GM12878 (cell line): Measurements from ENCODE around the gene SCAI. TPM values are rescaled to one million over a fixed set of nuclear protein-coding genes. Genes with fewer than 3 reads are reported as not detected.
"Not testable (repeated sequence)": the region's sequence is repeated elsewhere in the genome, so short reads cannot be mapped to it uniquely, and the experiment has no call there.

Experiments
- ATAC-seq: fragments of 200-7000 bp; cut with Tn5 transposase; 3 replicates; pipeline ENCODE4 v1.9.1; 2020; ENCODE audit warnings: mild to moderate bottlenecking, moderate library complexity
- BruUV-seq: library from RNA; stranded (reverse); fragments of 400-500 nt; replicated peaks from 2 replicates; lab custom pipeline; 2021; lab: Mats Ljungman, UMichigan
- CTCF ChIA-PET: fragments of 300-600 bp; sonication (Branson Sonifier 250); formaldehyde crosslinking; extraction: SDS; loops from one replicate; lab custom pipeline; 2021; ENCODE audit warnings: inconsistent platforms; lab: Yijun Ruan, JAX
- POLR2A ChIA-PET: fragments of 350-600 bp; formaldehyde crosslinking; extraction: SDS; loops from one replicate; lab custom pipeline; 2021; ENCODE audit warnings: inconsistent platforms; lab: Charles Lee
- RAD21 ChIA-PET: fragments of 300-600 bp; sonication (Branson Sonifier 250); formaldehyde crosslinking; loops from one replicate; lab custom pipeline; 2023; ENCODE audit warnings: antibody characterized with exemption; ENCODE audit not compliant: unreplicated experiment; lab: Charles Lee
- SMC1A ChIA-PET: fragments of 300-600 bp; sonication (Branson Sonifier 250); formaldehyde crosslinking; loops from one replicate; lab custom pipeline; 2023; ENCODE audit not compliant: unreplicated experiment, uncharacterized antibody; lab: Charles Lee
- DNase-seq: peaks from one replicate; pipeline ENCODE4 v3.0.0-alpha.2; 2011; ENCODE audit warnings: low read depth, low spot score
- FAIRE-seq: peaks from 3 replicates; lab custom pipeline; 2011; peaks lifted over from hg19 to GRCh38; lab: Jason Lieb, UNC
- H2AFZ ChIP-seq: 2 replicates; pipeline ENCODE4 v1.6.0; 2011; ENCODE audit warnings: low read depth, low read length, control low read depth; ENCODE audit not compliant: control insufficient read depth
- H3K27ac ChIP-seq: 2 replicates; pipeline ENCODE4 v1.5.1; 2011; ENCODE audit warnings: control low read depth; ENCODE audit not compliant: control insufficient read depth, insufficient read depth
- H3K27me3 ChIP-seq, 2 experiments: replicated peaks in 1 of 2; 2 replicates each; pipeline versions ENCODE4 v1.6.0 to v1.6.1; 2011; ENCODE audit warnings: low read length in 1 of 2; ENCODE audit not compliant: control insufficient read depth in 2 of 2, insufficient read depth in 2 of 2
- H3K36me3 ChIP-seq, 2 experiments: 2 replicates each; pipeline ENCODE4 v1.5.1; 2011; ENCODE audit warnings: low read length in 1 of 2; ENCODE audit not compliant: control insufficient read depth in 2 of 2, insufficient read depth in 2 of 2
- H3K4me1 ChIP-seq: 2 replicates; pipeline ENCODE4 v1.6.1; 2011; ENCODE audit warnings: mild to moderate bottlenecking, low read length, moderate library complexity, mixed read lengths; ENCODE audit not compliant: control insufficient read depth, insufficient read depth
- H3K4me2 ChIP-seq: 2 replicates; pipeline ENCODE4 v1.6.0; 2011; ENCODE audit warnings: control low read depth; ENCODE audit not compliant: control insufficient read depth, insufficient read depth
- H3K4me3 ChIP-seq: fragments of 200-600 bp; sonication (generic); 2 replicates; pipeline ENCODE4 v1.5.1; 2016
- H3K79me2 ChIP-seq: 2 replicates; pipeline ENCODE4 v1.6.0; 2011; ENCODE audit warnings: low read length; ENCODE audit not compliant: control insufficient read depth, insufficient read depth
- H3K9ac ChIP-seq: 2 replicates; pipeline ENCODE4 v1.8.0; 2011; ENCODE audit warnings: low read length, control low read depth, mixed read lengths; ENCODE audit not compliant: control insufficient read depth, insufficient read depth
- H3K9me3 ChIP-seq: replicated peaks from 3 replicates; pipeline ENCODE4 v1.5.1; 2011; ENCODE audit warnings: mild to moderate bottlenecking, low read length; ENCODE audit not compliant: control insufficient read depth, insufficient read depth
- H4K20me1 ChIP-seq: 2 replicates; pipeline ENCODE4 v1.6.0; 2011; ENCODE audit not compliant: control insufficient read depth, insufficient read depth
- ASH2L ChIP-seq: fragments of 300-600, 200-600 bp; sonication (generic); IDR thresholded peaks from 2 replicates; pipeline ENCODE4 v1.6.1; 2017; ENCODE audit warnings: low read depth, mild to moderate bottlenecking, borderline replicate concordance
- BCL11A ChIP-seq: IDR thresholded peaks from 2 replicates; pipeline ENCODE4 v1.6.1; 2011; ENCODE audit warnings: low read depth, low read length
- CBFB ChIP-seq: IDR thresholded peaks from 2 replicates; pipeline ENCODE4 v1.6.1; 2016; ENCODE audit warnings: antibody characterized with exemption, low read depth
- CREB1 ChIP-seq: IDR thresholded peaks from 2 replicates; pipeline ENCODE4 v1.6.1; 2012; ENCODE audit warnings: low read depth, mild to moderate bottlenecking, inconsistent platforms
- ESRRA ChIP-seq: IDR thresholded peaks from 2 replicates; pipeline ENCODE4 v1.6.1; 2012; ENCODE audit warnings: mild to moderate bottlenecking, low read length, improper control_type of control experiment
- MYB ChIP-seq: fragments of 150-350 bp; IDR thresholded peaks from 2 replicates; pipeline ENCODE4 v1.6.1; 2014; ENCODE audit warnings: mild to moderate bottlenecking, low read depth, low read length, borderline replicate concordance
- PAX5 ChIP-seq: IDR thresholded peaks from 2 replicates; pipeline ENCODE4 v1.6.1; 2011; ENCODE audit warnings: low read depth, low read length, borderline replicate concordance
- POU2F2 ChIP-seq: IDR thresholded peaks from 3 replicates; pipeline ENCODE4 v1.6.1; 2011; ENCODE audit warnings: low read depth, mild to moderate bottlenecking, low read length, borderline replicate concordance
- RELA ChIP-seq: fragments of 450-650 bp; IDR thresholded peaks from 2 replicates; pipeline ENCODE4 v1.8.0; 2014; ENCODE audit warnings: borderline replicate concordance; ENCODE audit not compliant: partially characterized antibody
- SMARCA5 ChIP-seq: fragments of 450-650 bp; IDR thresholded peaks from 2 replicates; pipeline ENCODE4 v1.6.1; 2017; ENCODE audit warnings: mild to moderate bottlenecking
- SREBF2 ChIP-seq: IDR thresholded peaks from 2 replicates; pipeline ENCODE4 v1.6.1; 2012; ENCODE audit warnings: mild to moderate bottlenecking, low read length
- TAF1 ChIP-seq: IDR thresholded peaks from 2 replicates; pipeline ENCODE4 v1.6.1; 2011; ENCODE audit warnings: mild to moderate bottlenecking, low read depth, low read length, borderline replicate concordance
- ZNF207 ChIP-seq: fragments of 450-650 bp; IDR thresholded peaks from 2 replicates; pipeline ENCODE4 v1.6.1; 2014; ENCODE audit warnings: antibody characterized with exemption, mild to moderate bottlenecking, borderline replicate concordance
- WGBS: methylation state at CpG from one replicate; pipeline ENCODE4 v1.1.6; 2016; ENCODE audit warnings: low lambda C conversion rate; ENCODE audit not compliant: insufficient replicate concordance, insufficient coverage; ENCODE audit errors: missing lambda C conversion rate; 5-methylcytosine and 5-hydroxymethylcytosine counted together
- in situ Hi-C: fragments of 300-500 bp; cut with MboI; formaldehyde crosslinking; loops from 9 replicates; pipeline ENCODE4 v1.14.3; 2018; ENCODE audit warnings: mixed read lengths
- intact Hi-C: fragments of 100-400 bp; cut with micrococcal nuclease; formaldehyde crosslinking; loops from one replicate; pipeline ENCODE4 v1.14.2; 2022; ENCODE audit not compliant: unreplicated experiment
- polyA plus RNA-seq, 11 experiments: library from polyadenylated mRNA; depleted of rRNA in 4 of 11; unstranded in 6 of 11; stranded (reverse) in 5 of 11; fragments of >200 nt; fragmentation: Nextera tagmentation in 4 of 11; fragmentation: Illumina TruSeq in 1 of 11; extraction: Ambion mirVana in 4 of 11; extraction: Trizol in 1 of 11; gene quantifications; 1 replicate in 1 of 11; 2 replicates in 10 of 11; pipeline versions ENCODE4 v1.2.1 to v1.2.3, GENCODE V29; 2011 to 2016; ENCODE audit warnings: inconsistent platforms in 2 of 11, missing spikeins in 2 of 11, low read depth in 1 of 11
- total RNA-seq, 4 experiments: library from RNA; depleted of rRNA in 3 of 4; stranded (reverse); fragments of >200 nt in 3 of 4; fragmentation: Illumina TruSeq in 1 of 4; extraction: Trizol in 1 of 4; gene quantifications; 2 replicates each; pipeline versions ENCODE4 v1.2.1 to v1.2.3, GENCODE V29; 2013 to 2021
- TF ChIP-seq, protein P1 (sequence below): fragments of 450-650 bp; IDR thresholded peaks from 2 replicates; pipeline ENCODE4 v1.6.1; 2014; ENCODE audit warnings: mild to moderate bottlenecking

SCAI gene
- total and polyA plus RNA-seq, 10 of the 15 experiments (the other 5 are each of a cell fraction or from before 2014, with no cell fraction given) = 0.52 to 8.8 (median 5.1) TPM

DNA sequence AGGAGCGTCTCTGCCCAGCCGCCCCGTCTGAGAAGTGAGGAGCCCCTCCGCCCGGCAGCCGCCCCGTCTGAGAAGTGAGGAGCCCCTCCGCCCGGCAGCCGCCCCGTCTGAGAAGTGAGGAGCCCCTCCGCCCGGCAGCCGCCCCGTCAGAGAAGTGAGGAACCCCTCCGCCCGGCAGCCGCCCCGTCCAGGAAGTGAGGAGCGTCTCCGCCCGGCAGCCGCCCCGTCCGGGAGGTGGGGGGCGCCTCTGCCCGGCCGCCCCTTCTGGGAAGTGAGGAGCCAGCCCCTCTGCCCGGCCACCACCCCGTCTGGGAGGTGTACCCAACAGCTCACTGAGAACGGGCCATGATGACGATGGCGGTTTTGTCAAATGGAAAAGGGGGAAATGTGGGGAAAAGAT is 34.8 kb downstream of the SCAI start:
- not testable (repeated sequence) for FAIRE-seq, ATAC-seq

DNA sequence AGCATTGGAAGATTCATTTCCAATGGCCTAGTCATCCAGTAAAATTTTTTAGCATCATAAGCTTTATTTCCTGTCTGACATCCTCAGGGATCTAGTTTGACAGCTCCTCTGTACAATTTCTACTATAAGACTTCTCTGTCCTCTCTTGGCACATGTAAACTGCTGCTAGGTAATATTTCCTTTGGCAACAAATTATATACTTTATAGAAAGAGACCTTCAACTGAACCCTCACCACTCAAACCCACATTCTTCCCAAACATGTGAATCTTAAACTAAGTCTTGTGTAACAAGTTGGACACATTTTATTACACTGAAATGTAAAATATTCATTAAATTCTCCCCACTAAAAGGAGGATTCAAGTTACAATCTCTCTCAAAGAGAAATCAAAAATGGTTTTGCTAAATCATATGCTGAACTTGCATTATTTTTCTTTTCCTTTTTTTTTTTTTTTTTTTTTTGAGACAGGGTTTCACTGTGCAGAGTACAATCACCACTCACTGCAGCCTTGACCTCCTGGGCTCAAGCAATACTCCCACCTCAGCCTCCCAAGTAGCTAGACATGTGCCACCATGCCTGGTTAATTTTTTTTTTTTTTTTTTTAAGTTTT is 36.9 kb downstream of the SCAI start:
- H3K79me2 ChIP-seq = no peaks in the 10 kb centered on the region
- H3K36me3 ChIP-seq = no peaks in the 10 kb centered on the region
- BruUV-seq = no TSS peak
- no peaks in the 10 kb centered on the region for H3K27me3 ChIP-seq
- no peak overlapping the region for H3K9ac ChIP-seq
- no peak overlapping the region for H2AFZ ChIP-seq
- no peak overlapping the region for H3K27ac ChIP-seq
- no peak overlapping the region for H3K4me2 ChIP-seq
- DNase-seq (no peak), FAIRE-seq (no peak), ATAC-seq (no peak)
- no peak overlapping the region for H3K4me3 ChIP-seq
- TF ChIP-seq SMARCA5 (no peak), POU2F2 (no peak), TAF1 (no peak), BCL11A (no peak), ESRRA (no peak), CREB1 (no peak), ASH2L (no peak), RELA (no peak), SREBF2 (no peak), PAX5 (no peak), CBFB (no peak), MYB (no peak), ZNF207 (no peak)
- TF ChIP-seq, protein P1, sequence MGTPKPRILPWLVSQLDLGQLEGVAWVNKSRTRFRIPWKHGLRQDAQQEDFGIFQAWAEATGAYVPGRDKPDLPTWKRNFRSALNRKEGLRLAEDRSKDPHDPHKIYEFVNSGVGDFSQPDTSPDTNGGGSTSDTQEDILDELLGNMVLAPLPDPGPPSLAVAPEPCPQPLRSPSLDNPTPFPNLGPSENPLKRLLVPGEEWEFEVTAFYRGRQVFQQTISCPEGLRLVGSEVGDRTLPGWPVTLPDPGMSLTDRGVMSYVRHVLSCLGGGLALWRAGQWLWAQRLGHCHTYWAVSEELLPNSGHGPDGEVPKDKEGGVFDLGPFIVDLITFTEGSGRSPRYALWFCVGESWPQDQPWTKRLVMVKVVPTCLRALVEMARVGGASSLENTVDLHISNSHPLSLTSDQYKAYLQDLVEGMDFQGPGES = no peak
- in situ Hi-C loops (no loop called here), intact Hi-C loops (no loop called here)
- SMC1A ChIA-PET = no interaction called here
- POLR2A ChIA-PET = interaction anchor here (0.6 kb wide), 1 partner anchor 41 kb away, joined by 3 read pairs; no protein-coding TSS in a partner anchor
- CTCF ChIA-PET = interaction anchor here (0.6 kb wide), 1 partner anchor 40 kb away, joined by 3 read pairs; no protein-coding TSS in a partner anchor
- no peaks in the 10 kb centered on the region for H3K4me1 ChIP-seq
- no peaks in the 10 kb centered on the region; the same call in 2 of the 3 replicates for H3K9me3 ChIP-seq
- RAD21 ChIA-PET = no interaction called here
- no peaks in the 10 kb centered on the region for H4K20me1 ChIP-seq

More for the DNA sequence above, 34.8 kb downstream of the SCAI start:
- 98% methylated on average over 8 of the region's 33 CpGs for WGBS
- H3K4me1 ChIP-seq, H3K9ac ChIP-seq, in situ Hi-C loops, H3K27me3 ChIP-seq, H3K4me2 ChIP-seq, H3K9me3 ChIP-seq, CTCF ChIA-PET, POLR2A ChIA-PET, H2AFZ ChIP-seq, H3K27ac ChIP-seq, H4K20me1 ChIP-seq, intact Hi-C loops, BruUV-seq, DNase-seq, H3K79me2 ChIP-seq, H3K4me3 ChIP-seq, H3K36me3 ChIP-seq, RAD21 ChIA-PET: not testable (repeated sequence)
- SMC1A ChIA-PET = interaction anchor here (0.6 kb wide), 1 partner anchor 39 kb away, joined by 4 read pairs; no protein-coding TSS in a partner anchor
